ENCODE results near the gene TEKT3.

TEKT3 gene

DNA sequence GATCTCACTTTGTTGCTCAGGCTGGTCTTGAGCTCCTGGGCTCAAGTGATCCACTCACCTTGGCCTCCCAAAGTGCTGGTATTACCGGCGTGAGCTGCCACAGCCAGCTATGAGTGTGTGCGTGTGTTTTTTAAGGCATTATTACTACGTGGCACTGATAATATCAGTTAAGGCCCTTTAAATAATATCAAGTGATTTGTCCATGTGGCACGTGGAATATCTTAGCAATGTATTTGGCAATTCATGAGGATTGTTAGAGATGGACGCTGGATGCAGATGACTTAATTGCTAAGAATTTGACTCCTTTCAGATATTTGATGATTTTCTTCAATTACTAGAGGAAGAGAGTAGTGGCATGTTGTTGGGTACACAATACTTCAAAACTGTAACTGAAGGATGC is 50.8 kb downstream of the TEKT3 start:
- DNase-seq (ENCODE audit: extremely low read depth, low read depth): no peak
- H3K4me3 ChIP-seq (replicated peaks; ENCODE audit: low read depth, low read length): no peak overlapping the region
- TF ChIP-seq, protein P1, sequence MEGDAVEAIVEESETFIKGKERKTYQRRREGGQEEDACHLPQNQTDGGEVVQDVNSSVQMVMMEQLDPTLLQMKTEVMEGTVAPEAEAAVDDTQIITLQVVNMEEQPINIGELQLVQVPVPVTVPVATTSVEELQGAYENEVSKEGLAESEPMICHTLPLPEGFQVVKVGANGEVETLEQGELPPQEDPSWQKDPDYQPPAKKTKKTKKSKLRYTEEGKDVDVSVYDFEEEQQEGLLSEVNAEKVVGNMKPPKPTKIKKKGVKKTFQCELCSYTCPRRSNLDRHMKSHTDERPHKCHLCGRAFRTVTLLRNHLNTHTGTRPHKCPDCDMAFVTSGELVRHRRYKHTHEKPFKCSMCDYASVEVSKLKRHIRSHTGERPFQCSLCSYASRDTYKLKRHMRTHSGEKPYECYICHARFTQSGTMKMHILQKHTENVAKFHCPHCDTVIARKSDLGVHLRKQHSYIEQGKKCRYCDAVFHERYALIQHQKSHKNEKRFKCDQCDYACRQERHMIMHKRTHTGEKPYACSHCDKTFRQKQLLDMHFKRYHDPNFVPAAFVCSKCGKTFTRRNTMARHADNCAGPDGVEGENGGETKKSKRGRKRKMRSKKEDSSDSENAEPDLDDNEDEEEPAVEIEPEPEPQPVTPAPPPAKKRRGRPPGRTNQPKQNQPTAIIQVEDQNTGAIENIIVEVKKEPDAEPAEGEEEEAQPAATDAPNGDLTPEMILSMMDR (IDR thresholded peaks at IDR 0.05; ENCODE audit: low read depth, low read length, missing control alignments): no peak

DNA sequence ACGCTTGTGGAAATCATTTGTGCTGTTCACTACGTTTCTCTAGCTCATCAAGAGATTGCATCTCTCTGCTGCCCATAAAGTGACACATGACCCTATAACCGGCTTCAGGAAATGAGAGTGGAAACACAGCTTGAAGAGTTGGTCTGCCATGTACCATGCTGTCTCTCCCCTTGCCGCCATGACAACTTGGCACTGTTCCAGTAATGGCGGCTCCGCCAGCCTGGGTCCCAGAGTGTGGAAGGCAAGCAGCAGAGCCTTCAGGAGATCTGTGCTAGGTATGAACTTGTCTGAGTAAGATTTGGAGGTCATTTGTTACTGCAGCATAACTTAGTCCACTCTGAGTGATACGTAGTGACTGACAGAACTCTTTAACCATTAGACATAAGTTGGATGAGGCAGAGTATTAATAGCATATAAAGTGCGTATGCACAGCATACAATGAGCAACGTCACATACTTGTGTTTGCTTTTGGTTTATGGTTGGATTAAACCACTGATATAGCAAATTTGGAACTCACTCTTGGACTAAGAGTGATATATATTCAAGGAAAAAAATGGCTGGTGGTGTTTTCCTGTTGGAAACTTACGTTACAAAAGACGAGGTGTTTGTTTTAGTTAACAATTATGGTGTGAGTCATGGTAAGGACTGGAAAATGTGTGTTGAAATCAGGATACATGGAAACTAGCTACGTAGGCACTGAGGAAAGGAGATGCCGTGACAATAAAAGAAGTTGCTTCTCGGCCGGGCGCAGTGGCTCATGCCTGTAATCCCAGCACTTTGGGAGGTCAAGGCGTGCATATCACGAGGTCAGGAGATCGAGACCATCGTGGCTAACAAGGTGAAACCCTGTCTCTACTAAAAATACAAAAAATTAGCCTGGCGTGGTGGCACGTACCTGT is 51.9 kb downstream of the TEKT3 start:
- TF ChIP-seq, protein P1 (IDR thresholded peaks at IDR 0.05; ENCODE audit: low read depth, low read length, missing control alignments): no peak
- no peak overlapping the region for H3K4me3 ChIP-seq (replicated peaks; ENCODE audit: low read depth, low read length)
- no peak for DNase-seq (ENCODE audit: extremely low read depth, low read depth)

DNA sequence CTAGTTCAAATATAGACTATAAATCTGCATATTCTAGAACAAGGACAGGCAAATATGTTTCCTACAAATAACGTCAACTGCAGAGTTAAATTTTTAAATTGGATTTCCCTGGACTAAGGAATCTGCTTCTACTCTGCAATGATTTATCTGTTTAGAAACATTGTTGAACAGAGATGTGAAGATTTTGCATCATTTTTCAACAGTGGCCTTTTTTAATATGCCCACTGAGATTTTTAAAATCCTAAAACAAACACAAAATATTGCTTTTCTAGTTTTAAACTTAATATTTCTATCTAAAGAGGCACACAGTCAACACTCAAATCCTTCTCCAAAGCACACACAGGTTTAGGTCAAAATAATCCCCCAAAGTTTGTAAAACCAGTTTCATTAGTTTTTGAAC is 52.5 kb downstream of the TEKT3 start:
- DNase-seq (ENCODE audit: extremely low read depth, low read depth): no peak
- no peak overlapping the region for H3K4me3 ChIP-seq (replicated peaks; ENCODE audit: low read depth, low read length)
- TF ChIP-seq, protein P1 (IDR thresholded peaks at IDR 0.05; ENCODE audit: low read depth, low read length, missing control alignments): no peak

DNA sequence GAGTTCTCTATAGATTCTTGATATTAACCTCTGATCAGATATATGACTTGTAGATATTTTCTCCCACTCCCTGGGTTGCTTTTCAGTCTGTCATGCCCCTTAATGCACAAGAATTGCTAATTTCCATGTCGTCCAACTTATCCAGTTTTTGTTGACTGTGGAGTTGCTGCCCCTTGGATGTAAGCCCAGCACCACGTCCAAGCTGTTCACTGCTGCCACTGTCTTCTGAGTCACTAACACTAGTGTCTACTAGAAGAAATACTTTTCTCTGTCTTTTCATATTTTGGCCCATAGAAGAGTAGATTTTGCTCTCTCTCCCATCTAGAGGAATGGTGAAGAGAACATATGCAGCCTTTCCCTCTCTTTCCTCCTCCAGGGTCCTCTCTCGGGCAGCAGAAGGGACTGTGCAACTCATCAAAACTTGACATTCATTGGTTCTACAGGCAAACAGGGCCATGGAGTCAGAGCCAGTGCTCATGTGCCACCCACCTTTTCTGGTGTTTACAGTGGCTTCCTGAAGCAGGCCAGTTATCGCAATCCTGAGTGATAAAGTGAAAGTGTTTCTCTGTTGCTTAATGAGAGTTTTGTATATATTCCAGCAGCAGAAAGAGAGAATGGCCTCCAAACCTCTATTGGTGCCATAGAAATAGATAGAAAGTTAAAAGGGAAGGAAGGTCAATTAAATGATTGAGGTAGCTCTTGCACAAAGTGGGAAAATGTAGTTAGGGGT is 53.7 kb downstream of the TEKT3 start:
- TF ChIP-seq, protein P1 (IDR thresholded peaks at IDR 0.05; ENCODE audit: low read depth, low read length, missing control alignments): no peak
- H3K4me3 ChIP-seq (replicated peaks; ENCODE audit: low read depth, low read length): no peak overlapping the region
- no peak for DNase-seq (ENCODE audit: extremely low read depth, low read depth)

DNA sequence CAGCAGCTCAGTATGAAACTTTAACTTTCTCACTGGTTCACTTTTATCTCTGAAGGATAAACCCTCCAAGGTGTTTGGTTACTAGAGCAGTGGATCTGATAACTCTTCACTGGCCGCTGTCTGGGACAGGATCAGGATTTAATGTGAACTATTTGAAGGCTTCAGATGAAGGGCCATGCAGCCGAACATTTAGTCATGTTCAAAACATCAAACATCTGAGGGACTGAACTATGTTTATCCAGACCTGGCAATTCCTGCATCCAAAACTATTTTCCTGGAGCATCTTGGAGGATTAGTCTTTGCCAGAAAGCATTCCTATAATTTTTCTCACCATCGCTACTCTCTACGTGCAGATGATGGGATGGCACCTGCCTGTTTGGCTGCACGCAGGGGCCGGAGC is 55.9 kb downstream of the TEKT3 start:
- no peak for DNase-seq (ENCODE audit: extremely low read depth, low read depth)
- H3K4me3 ChIP-seq (replicated peaks; ENCODE audit: low read depth, low read length): no peak overlapping the region
- TF ChIP-seq, protein P1 (IDR thresholded peaks at IDR 0.05; ENCODE audit: low read depth, low read length, missing control alignments): no peak

DNA sequence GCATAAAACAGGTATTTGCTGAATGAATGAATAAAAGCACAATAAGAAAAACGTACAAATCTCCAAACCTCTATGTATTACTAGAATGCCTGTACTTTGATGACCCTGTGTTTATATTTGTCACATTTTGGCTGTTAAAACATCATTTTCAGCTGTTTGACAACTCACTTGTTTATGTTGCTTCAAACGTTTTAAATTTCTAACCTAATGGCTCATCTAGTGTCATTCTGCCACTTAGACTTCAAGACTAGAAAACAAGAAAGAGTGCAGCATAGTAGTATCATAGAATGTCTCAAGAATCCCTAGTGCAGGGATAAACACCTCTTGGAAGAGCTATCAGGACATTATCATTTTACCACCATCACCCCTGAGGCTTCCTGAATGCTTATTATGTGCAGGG is 56.9 kb downstream of the TEKT3 start:
- no peak for DNase-seq (ENCODE audit: extremely low read depth, low read depth)
- H3K4me3 ChIP-seq (replicated peaks; ENCODE audit: low read depth, low read length): no peak overlapping the region
- TF ChIP-seq, protein P1 (IDR thresholded peaks at IDR 0.05; ENCODE audit: low read depth, low read length, missing control alignments): no peak

Data from HFF-Myc (cell line).